Ishikawa (cell line): ENCODE results near the gene CFAP46.

Experiments
- CEBPB ChIP-seq: IDR thresholded peaks from 2 replicates; pipeline ENCODE4 v1.6.1; 2012
- CREB1 ChIP-seq: IDR thresholded peaks from 2 replicates; pipeline ENCODE4 v1.6.1; 2012; ENCODE audit warnings: low read depth
- FOXM1 ChIP-seq: IDR thresholded peaks from 2 replicates; pipeline ENCODE4 v1.6.1; 2012; ENCODE audit warnings: low read depth, borderline replicate concordance
- REST ChIP-seq: IDR thresholded peaks from 2 replicates; pipeline ENCODE4 v1.6.1; 2012; ENCODE audit warnings: low read depth, mild to moderate bottlenecking
- TCF12 ChIP-seq: IDR thresholded peaks from 2 replicates; pipeline ENCODE4 v1.6.1; 2012; ENCODE audit warnings: low read depth
- TEAD4 ChIP-seq: IDR thresholded peaks from 2 replicates; pipeline ENCODE4 v1.6.1; 2012
- YY1 ChIP-seq: IDR thresholded peaks from 2 replicates; pipeline ENCODE4 v1.6.1; 2012; ENCODE audit warnings: low read depth
- TF ChIP-seq, protein P1 (sequence below): IDR thresholded peaks from 2 replicates; pipeline ENCODE4 v1.6.1; 2012

DNA sequence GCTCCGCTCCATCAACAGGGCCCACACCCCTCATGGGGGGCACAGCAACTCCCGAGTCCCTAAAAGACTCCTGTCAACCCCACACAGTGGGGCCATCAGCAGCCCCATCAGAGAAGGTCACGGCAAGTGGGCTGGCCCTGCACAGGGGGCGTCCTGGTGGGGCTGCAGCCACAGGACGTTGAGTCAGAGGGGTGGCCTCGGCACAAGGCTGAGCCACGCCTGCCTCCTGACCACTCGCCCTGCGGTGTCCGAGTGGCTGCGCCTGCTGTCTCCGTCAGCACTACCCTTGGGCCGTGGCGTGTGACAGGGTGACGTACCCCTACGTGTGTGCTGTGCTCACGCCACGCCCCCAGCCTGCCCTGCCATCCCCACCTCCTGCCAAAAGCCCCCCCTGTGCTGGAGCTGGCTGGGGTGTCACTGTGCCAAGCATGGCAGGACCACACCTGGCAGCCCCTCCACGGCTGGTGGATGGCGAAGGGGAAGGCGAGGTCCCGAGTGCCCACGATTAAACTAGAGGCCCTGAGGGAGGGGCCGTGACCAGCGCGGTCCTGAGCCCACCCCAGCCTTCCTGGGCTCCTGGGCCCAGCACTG is 130.4 kb downstream of the CFAP46 start:
- no peak for TF ChIP-seq CEBPB
- TF ChIP-seq, protein P1, sequence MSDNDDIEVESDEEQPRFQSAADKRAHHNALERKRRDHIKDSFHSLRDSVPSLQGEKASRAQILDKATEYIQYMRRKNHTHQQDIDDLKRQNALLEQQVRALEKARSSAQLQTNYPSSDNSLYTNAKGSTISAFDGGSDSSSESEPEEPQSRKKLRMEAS, result no peak
- no peak for TF ChIP-seq FOXM1
- no peak for TF ChIP-seq REST
- TF ChIP-seq CREB1, result no peak
- TF ChIP-seq TEAD4, result no peak
- no peak for TF ChIP-seq TCF12
- TF ChIP-seq YY1, result no peak
